ENCODE measurements around the gene UAP1L1. TPM values are rescaled to one million over a fixed set of nuclear protein-coding genes. Genes with fewer than 3 reads are reported as not detected.

The UAP1L1 gene
- total and polyA plus RNA-seq, 2 experiments from 2014 or later: 2.5 to 8.1 TPM

DNA sequence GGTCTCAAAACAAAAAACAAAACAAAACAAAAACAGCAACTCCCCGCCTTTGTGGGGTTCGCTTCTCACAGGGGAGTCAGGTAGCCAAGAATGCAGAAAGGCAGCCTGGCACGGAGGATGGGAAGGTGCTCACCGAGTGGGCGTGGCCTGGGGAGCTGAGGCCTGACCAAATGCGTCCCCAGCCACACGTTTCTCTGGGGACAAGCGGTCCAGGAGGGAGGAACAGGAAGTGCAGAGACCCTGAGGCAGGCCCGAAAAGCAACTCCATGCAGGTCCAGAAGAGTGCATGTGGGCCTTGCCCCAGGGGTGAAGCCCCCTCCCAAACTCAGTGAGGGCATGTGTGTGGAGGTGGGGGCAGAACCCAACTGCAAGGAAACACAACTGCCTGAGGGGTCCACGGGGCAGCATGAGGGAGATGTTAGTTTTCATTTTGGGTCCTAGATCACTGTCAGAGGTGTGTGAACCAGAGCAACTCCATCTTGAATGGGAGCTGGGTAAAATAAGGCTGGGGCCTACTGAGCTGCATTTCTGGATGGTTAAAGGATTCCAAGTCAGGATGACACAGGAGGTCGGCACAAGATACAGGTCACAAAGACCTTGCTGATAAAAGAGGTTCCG is 2.6 kb upstream of the UAP1L1 start:
- no peaks in the 10 kb centered on the region for H3K36me3 ChIP-seq (ENCODE audit: insufficient read depth)
- no peak overlapping the region for H2AFZ ChIP-seq
- peak; percentile 77 for DNase-seq (ENCODE audit: low spot score)
- H3K4me3 ChIP-seq: no peak overlapping the region; the same call in 1 of the 2 replicates
- Mint-ChIP-seq H3K27ac (peak overlapping the region; percentile 38), H3K27me3 (ENCODE audit: insufficient read depth, low read depth, poor library complexity) (peaks cover 46% of the 10 kb centered on the region), H3K9me3 (no peaks in the 10 kb centered on the region; the same call in 2 of the 3 replicates), H3K4me3 (no peak overlapping the region; the same call in 2 of the 3 replicates), H3K4me1 (peaks cover 22% of the 10 kb centered on the region), H3K36me3 (ENCODE audit: low read depth) (no peaks in the 10 kb centered on the region; the same call in 2 of the 3 replicates)
- H3F3A ChIP-seq (replicated peaks; ENCODE audit: low read depth): peaks cover 31% of the 10 kb centered on the region
- H3K79me2 ChIP-seq (replicated peaks; ENCODE audit: insufficient read depth): no peaks in the 10 kb centered on the region
- peaks cover 29% of the 10 kb centered on the region for H3K4me1 ChIP-seq (ENCODE audit: insufficient read depth)
- TF ChIP-seq EZH2phosphoT487 (IDR thresholded peaks at IDR 0.05; ENCODE audit: unreplicated experiment) (no peak), ZNF114 (CRISPR knock-in tag; IDR thresholded peaks at IDR 0.05) (no peak), EZH2 (IDR thresholded peaks at IDR 0.05; ENCODE audit: low read depth, unreplicated experiment) (no peak), ZNF331 (CRISPR knock-in tag; IDR thresholded peaks at IDR 0.05; ENCODE audit: low read depth) (no peak)
- TF ChIP-seq, protein P1, sequence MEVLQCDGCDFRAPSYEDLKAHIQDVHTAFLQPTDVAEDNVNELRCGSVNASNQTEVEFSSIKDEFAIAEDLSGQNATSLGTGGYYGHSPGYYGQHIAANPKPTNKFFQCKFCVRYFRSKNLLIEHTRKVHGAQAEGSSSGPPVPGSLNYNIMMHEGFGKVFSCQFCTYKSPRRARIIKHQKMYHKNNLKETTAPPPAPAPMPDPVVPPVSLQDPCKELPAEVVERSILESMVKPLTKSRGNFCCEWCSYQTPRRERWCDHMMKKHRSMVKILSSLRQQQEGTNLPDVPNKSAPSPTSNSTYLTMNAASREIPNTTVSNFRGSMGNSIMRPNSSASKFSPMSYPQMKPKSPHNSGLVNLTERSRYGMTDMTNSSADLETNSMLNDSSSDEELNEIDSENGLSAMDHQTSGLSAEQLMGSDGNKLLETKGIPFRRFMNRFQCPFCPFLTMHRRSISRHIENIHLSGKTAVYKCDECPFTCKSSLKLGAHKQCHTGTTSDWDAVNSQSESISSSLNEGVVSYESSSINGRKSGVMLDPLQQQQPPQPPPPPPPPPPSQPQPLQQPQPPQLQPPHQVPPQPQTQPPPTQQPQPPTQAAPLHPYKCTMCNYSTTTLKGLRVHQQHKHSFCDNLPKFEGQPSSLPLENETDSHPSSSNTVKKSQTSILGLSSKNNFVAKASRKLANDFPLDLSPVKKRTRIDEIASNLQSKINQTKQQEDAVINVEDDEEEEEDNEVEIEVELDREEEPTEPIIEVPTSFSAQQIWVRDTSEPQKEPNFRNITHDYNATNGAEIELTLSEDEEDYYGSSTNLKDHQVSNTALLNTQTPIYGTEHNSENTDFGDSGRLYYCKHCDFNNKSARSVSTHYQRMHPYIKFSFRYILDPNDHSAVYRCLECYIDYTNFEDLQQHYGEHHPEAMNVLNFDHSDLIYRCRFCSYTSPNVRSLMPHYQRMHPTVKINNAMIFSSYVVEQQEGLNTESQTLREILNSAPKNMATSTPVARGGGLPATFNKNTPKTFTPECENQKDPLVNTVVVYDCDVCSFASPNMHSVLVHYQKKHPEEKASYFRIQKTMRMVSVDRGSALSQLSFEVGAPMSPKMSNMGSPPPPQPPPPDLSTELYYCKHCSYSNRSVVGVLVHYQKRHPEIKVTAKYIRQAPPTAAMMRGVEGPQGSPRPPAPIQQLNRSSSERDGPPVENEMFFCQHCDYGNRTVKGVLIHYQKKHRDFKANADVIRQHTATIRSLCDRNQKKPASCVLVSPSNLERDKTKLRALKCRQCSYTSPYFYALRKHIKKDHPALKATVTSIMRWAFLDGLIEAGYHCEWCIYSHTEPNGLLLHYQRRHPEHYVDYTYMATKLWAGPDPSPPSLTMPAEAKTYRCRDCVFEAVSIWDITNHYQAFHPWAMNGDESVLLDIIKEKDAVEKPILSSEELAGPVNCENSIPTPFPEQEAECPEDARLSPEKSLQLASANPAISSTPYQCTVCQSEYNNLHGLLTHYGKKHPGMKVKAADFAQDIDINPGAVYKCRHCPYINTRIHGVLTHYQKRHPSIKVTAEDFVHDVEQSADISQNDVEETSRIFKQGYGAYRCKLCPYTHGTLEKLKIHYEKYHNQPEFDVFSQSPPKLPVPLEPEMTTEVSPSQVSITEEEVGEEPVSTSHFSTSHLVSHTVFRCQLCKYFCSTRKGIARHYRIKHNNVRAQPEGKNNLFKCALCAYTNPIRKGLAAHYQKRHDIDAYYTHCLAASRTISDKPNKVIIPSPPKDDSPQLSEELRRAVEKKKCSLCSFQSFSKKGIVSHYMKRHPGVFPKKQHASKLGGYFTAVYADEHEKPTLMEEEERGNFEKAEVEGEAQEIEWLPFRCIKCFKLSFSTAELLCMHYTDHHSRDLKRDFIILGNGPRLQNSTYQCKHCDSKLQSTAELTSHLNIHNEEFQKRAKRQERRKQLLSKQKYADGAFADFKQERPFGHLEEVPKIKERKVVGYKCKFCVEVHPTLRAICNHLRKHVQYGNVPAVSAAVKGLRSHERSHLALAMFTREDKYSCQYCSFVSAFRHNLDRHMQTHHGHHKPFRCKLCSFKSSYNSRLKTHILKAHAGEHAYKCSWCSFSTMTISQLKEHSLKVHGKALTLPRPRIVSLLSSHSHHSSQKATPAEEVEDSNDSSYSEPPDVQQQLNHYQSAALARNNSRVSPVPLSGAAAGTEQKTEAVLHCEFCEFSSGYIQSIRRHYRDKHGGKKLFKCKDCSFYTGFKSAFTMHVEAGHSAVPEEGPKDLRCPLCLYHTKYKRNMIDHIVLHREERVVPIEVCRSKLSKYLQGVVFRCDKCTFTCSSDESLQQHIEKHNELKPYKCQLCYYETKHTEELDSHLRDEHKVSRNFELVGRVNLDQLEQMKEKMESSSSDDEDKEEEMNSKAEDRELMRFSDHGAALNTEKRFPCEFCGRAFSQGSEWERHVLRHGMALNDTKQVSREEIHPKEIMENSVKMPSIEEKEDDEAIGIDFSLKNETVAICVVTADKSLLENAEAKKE (CRISPR knock-in tag; IDR thresholded peaks at IDR 0.05): no peak
- H3K4me2 ChIP-seq: 0 out of 2 replicates have a peak overlapping the region, but pooled peaks have one; percentile 20
- H3K27ac ChIP-seq (ENCODE audit: low read depth): peak overlapping the region; percentile 47; the same call in 1 of the 2 replicates
- H3K27me3 ChIP-seq (ENCODE audit: insufficient read depth): peaks cover 37% of the 10 kb centered on the region
- no peaks in the 10 kb centered on the region for H3K9me2 ChIP-seq (ENCODE audit: insufficient read depth)
- H4K20me1 ChIP-seq (replicated peaks; ENCODE audit: insufficient read depth): 0 out of 2 replicates have a peak, but pooled peaks cover 3% of the 10 kb centered on the region
- ATAC-seq: no peak

Measured in GM23338 (cell line).